PC-9 (cell line): ENCODE data around the gene TLCD3A.

Source experiments
- CTCF ChIP-seq: fragments of 200-600 bp; sonication (generic); conservative IDR thresholded peaks from 2 replicates; pipeline ENCODE4 v1.6.1; 2017; ENCODE audit warnings: mixed run types, antibody characterized with exemption, mild to moderate bottlenecking, moderate library complexity
- EZH2 ChIP-seq: fragments of 200-600 bp; sonication (generic); IDR thresholded peaks from 2 replicates; pipeline ENCODE4 v1.8.0; 2017; ENCODE audit warnings: antibody characterized with exemption, low read depth

GRCh38 chr17:728911-729310 is 3.5 kb upstream of the TLCD3A start:
- TF ChIP-seq CTCF (no peak), EZH2 (no peak)
